Retinal pigment epithelial cell (primary cell): ENCODE data around the gene OSTM1.
A peak's percentile ranks its signal among the peaks of the same experiment; 100 is the strongest.
"Not testable (repeated sequence)": the region's sequence is repeated elsewhere in the genome, so short reads cannot be mapped to it uniquely, and the experiment has no call there.

ENCODE experiments used
- DNase-seq: peaks from one replicate; pipeline ENCODE4 v3.0.0-alpha.2; 2010; ENCODE audit warnings: low read depth
- H3K4me3 ChIP-seq: 2 replicates; pipeline ENCODE4 v1.5.1; 2011; ENCODE audit warnings: mild to moderate bottlenecking, low read length, control low read depth, moderate library complexity
- CTCF ChIP-seq: conservative IDR thresholded peaks from 2 replicates; pipeline ENCODE4 v1.5.1; 2011; ENCODE audit warnings: low read depth, low read length, control low read depth, inconsistent platforms

Gene OSTM1

DNA sequence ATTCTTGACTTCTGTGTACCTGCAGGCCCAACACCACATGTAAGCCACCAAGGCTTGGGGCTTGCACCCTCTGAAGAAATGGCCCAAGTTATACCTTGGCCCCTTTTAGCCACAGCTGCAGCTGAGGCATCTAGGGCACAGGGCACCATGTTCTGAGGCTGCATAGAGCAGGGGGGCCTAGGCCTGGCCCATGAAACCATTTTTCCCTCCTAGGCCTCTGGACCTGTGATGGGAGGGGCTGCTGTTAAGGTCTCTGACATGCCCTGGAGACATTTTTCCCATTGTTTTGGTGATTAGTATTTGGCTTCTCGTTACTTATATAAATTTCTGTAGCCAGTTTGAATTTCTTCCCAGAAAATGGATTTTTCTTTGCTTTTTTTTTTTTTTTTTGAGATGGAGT, 66.2 kb downstream of the OSTM1 start:
- no peak overlapping the region for H3K4me3 ChIP-seq
- no peak for DNase-seq
- TF ChIP-seq CTCF, result no peak

DNA sequence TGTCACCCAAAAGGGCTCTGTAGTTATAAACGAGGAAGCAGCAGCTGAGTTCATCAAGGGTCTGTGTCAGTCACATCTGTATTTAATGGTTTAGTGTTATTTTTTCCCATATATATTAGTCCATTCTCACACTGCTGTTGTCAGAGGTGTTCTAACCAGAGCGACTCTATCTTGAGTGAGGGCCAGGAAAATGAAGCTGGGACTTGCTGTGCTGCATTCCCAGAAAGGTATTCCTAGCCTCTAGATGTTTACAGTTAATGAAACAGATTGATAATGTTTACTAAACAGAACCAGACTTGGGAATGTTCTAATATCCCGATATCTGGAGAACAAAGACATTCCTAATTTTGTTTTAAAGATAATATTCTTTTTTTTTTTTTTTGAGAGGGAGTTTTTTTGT, 68.6 kb downstream of the OSTM1 start:
- no peak overlapping the region for H3K4me3 ChIP-seq
- TF ChIP-seq CTCF, result no peak
- DNase-seq, result no peak

GRCh38 chr6:108004861-108005260, 69.7 kb downstream of the OSTM1 start:
- no peak overlapping the region for H3K4me3 ChIP-seq
- TF ChIP-seq CTCF, result no peak
- DNase-seq, result no peak

- DNase-seq, result peak; percentile 98
- H3K4me3 ChIP-seq, result peak overlapping the region; percentile 22
- no peak for TF ChIP-seq CTCF
These were observed 71.9 kb downstream of the OSTM1 start for GRCh38 chr6:108002365-108003221.

GRCh38 chr6:108001696-108002231, 72.8 kb downstream of the OSTM1 start:
- H3K4me3 ChIP-seq, result no peak overlapping the region
- DNase-seq, result no peak
- no peak for TF ChIP-seq CTCF

GRCh38 chr6:108000259-108000658, 74.3 kb downstream of the OSTM1 start:
- H3K4me3 ChIP-seq, DNase-seq: not testable (repeated sequence)

- H3K4me3 ChIP-seq, result no peak overlapping the region
- TF ChIP-seq CTCF, result no peak
- no peak for DNase-seq
These were observed 75.2 kb downstream of the OSTM1 start for GRCh38 chr6:107999341-107999740.
